ENCODE results near the gene SPTBN1. TPM values are rescaled to one million over a fixed set of nuclear protein-coding genes. Genes with fewer than 3 reads are reported as not detected.

The SPTBN1 gene
- total and polyA plus RNA-seq, 2 of the 13 experiments (the other 11 are each of a cell fraction or from before 2014, with no cell fraction given): 123 to 299 TPM

DNA sequence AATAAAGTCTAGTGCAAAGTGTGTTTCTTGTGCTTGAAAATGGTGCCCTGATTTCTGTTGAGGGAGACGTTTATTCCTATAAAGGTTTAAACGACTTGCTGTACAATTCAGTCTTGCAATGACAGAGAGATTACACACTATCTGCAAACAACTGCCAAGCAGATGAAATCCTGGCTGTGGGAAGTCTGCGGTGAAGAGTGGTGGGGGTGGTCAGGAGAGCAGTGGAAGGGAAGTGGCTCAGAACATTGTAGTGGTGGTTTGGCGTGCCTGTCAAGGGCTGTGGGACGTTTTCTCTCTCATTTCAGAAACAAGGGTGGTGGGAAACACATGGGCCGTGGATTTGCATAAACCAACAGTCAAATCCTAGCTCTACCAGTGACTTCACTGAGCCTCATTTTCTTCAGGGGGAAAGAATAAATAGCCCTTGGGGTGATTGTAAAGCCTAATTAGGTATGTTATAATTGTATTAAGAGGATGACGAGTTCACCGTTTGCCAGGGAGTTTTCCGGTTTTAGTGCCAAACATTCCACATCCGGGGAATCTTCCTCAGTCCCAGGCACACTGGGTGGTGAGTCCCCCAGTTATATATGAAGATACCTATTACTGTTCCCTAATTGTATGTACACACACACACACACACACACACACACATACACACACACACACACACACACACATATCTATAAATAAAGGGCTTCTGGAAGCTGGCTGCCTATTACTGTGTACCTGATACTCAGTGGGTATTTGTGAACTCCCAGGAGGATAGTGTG lies 115.0 kb downstream of the SPTBN1 start (continued):
- TF ChIP-seq, protein P1, sequence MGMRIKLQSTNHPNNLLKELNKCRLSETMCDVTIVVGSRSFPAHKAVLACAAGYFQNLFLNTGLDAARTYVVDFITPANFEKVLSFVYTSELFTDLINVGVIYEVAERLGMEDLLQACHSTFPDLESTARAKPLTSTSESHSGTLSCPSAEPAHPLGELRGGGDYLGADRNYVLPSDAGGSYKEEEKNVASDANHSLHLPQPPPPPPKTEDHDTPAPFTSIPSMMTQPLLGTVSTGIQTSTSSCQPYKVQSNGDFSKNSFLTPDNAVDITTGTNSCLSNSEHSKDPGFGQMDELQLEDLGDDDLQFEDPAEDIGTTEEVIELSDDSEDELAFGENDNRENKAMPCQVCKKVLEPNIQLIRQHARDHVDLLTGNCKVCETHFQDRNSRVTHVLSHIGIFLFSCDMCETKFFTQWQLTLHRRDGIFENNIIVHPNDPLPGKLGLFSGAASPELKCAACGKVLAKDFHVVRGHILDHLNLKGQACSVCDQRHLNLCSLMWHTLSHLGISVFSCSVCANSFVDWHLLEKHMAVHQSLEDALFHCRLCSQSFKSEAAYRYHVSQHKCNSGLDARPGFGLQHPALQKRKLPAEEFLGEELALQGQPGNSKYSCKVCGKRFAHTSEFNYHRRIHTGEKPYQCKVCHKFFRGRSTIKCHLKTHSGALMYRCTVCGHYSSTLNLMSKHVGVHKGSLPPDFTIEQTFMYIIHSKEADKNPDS (CRISPR knock-in tag; IDR thresholded peaks at IDR 0.05): no peak
- TF ChIP-seq SALL2 (CRISPR knock-in tag; IDR thresholded peaks at IDR 0.05): no peak
- TF ChIP-seq, protein P2, sequence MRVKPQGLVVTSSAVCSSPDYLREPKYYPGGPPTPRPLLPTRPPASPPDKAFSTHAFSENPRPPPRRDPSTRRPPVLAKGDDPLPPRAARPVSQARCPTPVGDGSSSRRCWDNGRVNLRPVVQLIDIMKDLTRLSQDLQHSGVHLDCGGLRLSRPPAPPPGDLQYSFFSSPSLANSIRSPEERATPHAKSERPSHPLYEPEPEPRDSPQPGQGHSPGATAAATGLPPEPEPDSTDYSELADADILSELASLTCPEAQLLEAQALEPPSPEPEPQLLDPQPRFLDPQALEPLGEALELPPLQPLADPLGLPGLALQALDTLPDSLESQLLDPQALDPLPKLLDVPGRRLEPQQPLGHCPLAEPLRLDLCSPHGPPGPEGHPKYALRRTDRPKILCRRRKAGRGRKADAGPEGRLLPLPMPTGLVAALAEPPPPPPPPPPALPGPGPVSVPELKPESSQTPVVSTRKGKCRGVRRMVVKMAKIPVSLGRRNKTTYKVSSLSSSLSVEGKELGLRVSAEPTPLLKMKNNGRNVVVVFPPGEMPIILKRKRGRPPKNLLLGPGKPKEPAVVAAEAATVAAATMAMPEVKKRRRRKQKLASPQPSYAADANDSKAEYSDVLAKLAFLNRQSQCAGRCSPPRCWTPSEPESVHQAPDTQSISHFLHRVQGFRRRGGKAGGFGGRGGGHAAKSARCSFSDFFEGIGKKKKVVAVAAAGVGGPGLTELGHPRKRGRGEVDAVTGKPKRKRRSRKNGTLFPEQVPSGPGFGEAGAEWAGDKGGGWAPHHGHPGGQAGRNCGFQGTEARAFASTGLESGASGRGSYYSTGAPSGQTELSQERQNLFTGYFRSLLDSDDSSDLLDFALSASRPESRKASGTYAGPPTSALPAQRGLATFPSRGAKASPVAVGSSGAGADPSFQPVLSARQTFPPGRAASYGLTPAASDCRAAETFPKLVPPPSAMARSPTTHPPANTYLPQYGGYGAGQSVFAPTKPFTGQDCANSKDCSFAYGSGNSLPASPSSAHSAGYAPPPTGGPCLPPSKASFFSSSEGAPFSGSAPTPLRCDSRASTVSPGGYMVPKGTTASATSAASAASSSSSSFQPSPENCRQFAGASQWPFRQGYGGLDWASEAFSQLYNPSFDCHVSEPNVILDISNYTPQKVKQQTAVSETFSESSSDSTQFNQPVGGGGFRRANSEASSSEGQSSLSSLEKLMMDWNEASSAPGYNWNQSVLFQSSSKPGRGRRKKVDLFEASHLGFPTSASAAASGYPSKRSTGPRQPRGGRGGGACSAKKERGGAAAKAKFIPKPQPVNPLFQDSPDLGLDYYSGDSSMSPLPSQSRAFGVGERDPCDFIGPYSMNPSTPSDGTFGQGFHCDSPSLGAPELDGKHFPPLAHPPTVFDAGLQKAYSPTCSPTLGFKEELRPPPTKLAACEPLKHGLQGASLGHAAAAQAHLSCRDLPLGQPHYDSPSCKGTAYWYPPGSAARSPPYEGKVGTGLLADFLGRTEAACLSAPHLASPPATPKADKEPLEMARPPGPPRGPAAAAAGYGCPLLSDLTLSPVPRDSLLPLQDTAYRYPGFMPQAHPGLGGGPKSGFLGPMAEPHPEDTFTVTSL (CRISPR knock-in tag; IDR thresholded peaks at IDR 0.05; ENCODE audit: borderline replicate concordance): 0 out of 2 replicates have a peak, but pooled peaks have one; percentile 29
- TF ChIP-seq ZNF296 (CRISPR knock-in tag; conservative IDR thresholded peaks at IDR 0.05): no peak
- TF ChIP-seq ZNF543 (CRISPR knock-in tag; IDR thresholded peaks at IDR 0.05): no peak
- TF ChIP-seq, protein P3, sequence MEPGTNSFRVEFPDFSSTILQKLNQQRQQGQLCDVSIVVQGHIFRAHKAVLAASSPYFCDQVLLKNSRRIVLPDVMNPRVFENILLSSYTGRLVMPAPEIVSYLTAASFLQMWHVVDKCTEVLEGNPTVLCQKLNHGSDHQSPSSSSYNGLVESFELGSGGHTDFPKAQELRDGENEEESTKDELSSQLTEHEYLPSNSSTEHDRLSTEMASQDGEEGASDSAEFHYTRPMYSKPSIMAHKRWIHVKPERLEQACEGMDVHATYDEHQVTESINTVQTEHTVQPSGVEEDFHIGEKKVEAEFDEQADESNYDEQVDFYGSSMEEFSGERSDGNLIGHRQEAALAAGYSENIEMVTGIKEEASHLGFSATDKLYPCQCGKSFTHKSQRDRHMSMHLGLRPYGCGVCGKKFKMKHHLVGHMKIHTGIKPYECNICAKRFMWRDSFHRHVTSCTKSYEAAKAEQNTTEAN (CRISPR knock-in tag; conservative IDR thresholded peaks at IDR 0.05): 0 out of 2 replicates have a peak, but pooled peaks have one; percentile 23
- 0 out of 2 replicates have a peak, but pooled peaks have one; percentile 46 for TF ChIP-seq GFI1 (CRISPR knock-in tag; IDR thresholded peaks at IDR 0.05; ENCODE audit: borderline replicate concordance)
- TF ChIP-seq, protein P4, sequence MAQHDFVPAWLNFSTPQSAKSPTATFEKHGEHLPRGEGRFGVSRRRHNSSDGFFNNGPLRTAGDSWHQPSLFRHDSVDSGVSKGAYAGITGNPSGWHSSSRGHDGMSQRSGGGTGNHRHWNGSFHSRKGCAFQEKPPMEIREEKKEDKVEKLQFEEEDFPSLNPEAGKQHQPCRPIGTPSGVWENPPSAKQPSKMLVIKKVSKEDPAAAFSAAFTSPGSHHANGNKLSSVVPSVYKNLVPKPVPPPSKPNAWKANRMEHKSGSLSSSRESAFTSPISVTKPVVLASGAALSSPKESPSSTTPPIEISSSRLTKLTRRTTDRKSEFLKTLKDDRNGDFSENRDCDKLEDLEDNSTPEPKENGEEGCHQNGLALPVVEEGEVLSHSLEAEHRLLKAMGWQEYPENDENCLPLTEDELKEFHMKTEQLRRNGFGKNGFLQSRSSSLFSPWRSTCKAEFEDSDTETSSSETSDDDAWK (CRISPR knock-in tag; IDR thresholded peaks at IDR 0.05): no peak
- no peak for TF ChIP-seq ZNF841 (CRISPR knock-in tag; IDR thresholded peaks at IDR 0.05; ENCODE audit: borderline replicate concordance)
- no peak for TF ChIP-seq ESRRA (CRISPR knock-in tag; IDR thresholded peaks at IDR 0.05; ENCODE audit: low read depth)
- TF ChIP-seq ZNF773 (CRISPR knock-in tag; IDR thresholded peaks at IDR 0.05; ENCODE audit: borderline replicate concordance): no peak
- no peak for TF ChIP-seq ZNF160 (CRISPR knock-in tag; IDR thresholded peaks at IDR 0.05)
- TF ChIP-seq ZFP90 (CRISPR knock-in tag; IDR thresholded peaks at IDR 0.05; ENCODE audit: borderline replicate concordance): peak; percentile 43; the same call in 1 of the 2 replicates
- TF ChIP-seq ZNF331 (CRISPR knock-in tag; IDR thresholded peaks at IDR 0.05): 0 out of 2 replicates have a peak, but pooled peaks have one; percentile 36
- TF ChIP-seq, protein P5, sequence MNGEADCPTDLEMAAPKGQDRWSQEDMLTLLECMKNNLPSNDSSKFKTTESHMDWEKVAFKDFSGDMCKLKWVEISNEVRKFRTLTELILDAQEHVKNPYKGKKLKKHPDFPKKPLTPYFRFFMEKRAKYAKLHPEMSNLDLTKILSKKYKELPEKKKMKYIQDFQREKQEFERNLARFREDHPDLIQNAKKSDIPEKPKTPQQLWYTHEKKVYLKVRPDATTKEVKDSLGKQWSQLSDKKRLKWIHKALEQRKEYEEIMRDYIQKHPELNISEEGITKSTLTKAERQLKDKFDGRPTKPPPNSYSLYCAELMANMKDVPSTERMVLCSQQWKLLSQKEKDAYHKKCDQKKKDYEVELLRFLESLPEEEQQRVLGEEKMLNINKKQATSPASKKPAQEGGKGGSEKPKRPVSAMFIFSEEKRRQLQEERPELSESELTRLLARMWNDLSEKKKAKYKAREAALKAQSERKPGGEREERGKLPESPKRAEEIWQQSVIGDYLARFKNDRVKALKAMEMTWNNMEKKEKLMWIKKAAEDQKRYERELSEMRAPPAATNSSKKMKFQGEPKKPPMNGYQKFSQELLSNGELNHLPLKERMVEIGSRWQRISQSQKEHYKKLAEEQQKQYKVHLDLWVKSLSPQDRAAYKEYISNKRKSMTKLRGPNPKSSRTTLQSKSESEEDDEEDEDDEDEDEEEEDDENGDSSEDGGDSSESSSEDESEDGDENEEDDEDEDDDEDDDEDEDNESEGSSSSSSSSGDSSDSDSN (CRISPR knock-in tag; IDR thresholded peaks at IDR 0.05): peak; percentile 37; the same call in 1 of the 2 replicates
